H9 (cell line): ENCODE measurements around the gene MB21D2. TPM values are rescaled to one million over a fixed set of nuclear protein-coding genes. Genes with fewer than 3 reads are reported as not detected.
A peak's percentile ranks its signal among the peaks of the same experiment; 100 is the strongest.

Source experiments
- DNase-seq: peaks from one replicate; pipeline ENCODE4 v3.0.0-alpha.2; 2017
- H2AFZ ChIP-seq: one replicate; pipeline ENCODE4 v1.6.1; 2013; ENCODE audit warnings: mild to moderate bottlenecking, low read length, control low read depth, moderate library complexity
- H2AK5ac ChIP-seq: 2 replicates; pipeline ENCODE4 v1.6.1; 2013; ENCODE audit warnings: low read length, control low read depth, mixed read lengths; ENCODE audit not compliant: insufficient read length
- H2BK120ac ChIP-seq: one replicate; pipeline ENCODE4 v1.6.1; 2013; ENCODE audit warnings: low read depth, mild to moderate bottlenecking, low read length, control low read depth, inconsistent platforms; ENCODE audit not compliant: poor library complexity, severe bottlenecking
- H2BK12ac ChIP-seq: 2 replicates; pipeline ENCODE4 v1.6.1; 2013; ENCODE audit warnings: low read length, control low read depth, mixed read lengths, low read depth; ENCODE audit not compliant: insufficient read length
- H2BK15ac ChIP-seq: 2 replicates; pipeline ENCODE4 v1.6.1; 2013; ENCODE audit warnings: low read depth, low read length, control low read depth
- H2BK20ac ChIP-seq: one replicate; pipeline ENCODE4 v1.6.1; 2013; ENCODE audit warnings: low read depth, mild to moderate bottlenecking, low read length, control low read depth, inconsistent platforms; ENCODE audit not compliant: poor library complexity, severe bottlenecking
- H2BK5ac ChIP-seq: 2 replicates; pipeline ENCODE4 v1.6.1; 2013; ENCODE audit warnings: low read length, control low read depth, mixed read lengths; ENCODE audit not compliant: insufficient read length
- H3K14ac ChIP-seq: 2 replicates; pipeline ENCODE4 v1.6.1; 2013; ENCODE audit warnings: low read length, control low read depth; ENCODE audit not compliant: insufficient read depth
- H3K18ac ChIP-seq: 2 replicates; pipeline ENCODE4 v1.6.1; 2013; ENCODE audit warnings: low read depth, mild to moderate bottlenecking, mixed read lengths, low read length, control low read depth; ENCODE audit not compliant: insufficient read length
- H3K23ac ChIP-seq: 2 replicates; pipeline ENCODE4 v1.6.1; 2013; ENCODE audit warnings: low read length, control low read depth, mixed read lengths, low read depth; ENCODE audit not compliant: insufficient read length
- H3K23me2 ChIP-seq: 2 replicates; pipeline ENCODE4 v1.6.1; 2013; ENCODE audit warnings: low read depth, mild to moderate bottlenecking, mixed read lengths, low read length, control low read depth; ENCODE audit not compliant: insufficient read length, poor library complexity, severe bottlenecking
- H3K27ac ChIP-seq: 2 replicates; pipeline ENCODE4 v1.5.1; 2013; ENCODE audit warnings: low read length, control low read depth, mixed read lengths, low read depth; ENCODE audit not compliant: insufficient read length
- H3K27me3 ChIP-seq: 2 replicates; pipeline ENCODE4 v1.6.1; 2013; ENCODE audit warnings: low read length, control low read depth, inconsistent platforms; ENCODE audit not compliant: insufficient read depth
- H3K4ac ChIP-seq: 2 replicates; pipeline ENCODE4 v1.6.1; 2013; ENCODE audit warnings: low read depth, mild to moderate bottlenecking, control low read depth, inconsistent platforms, low read length, moderate library complexity
- H3K4me1 ChIP-seq: 2 replicates; pipeline ENCODE4 v1.6.1; 2013; ENCODE audit warnings: low read length, control low read depth, inconsistent platforms; ENCODE audit not compliant: insufficient read depth
- H3K4me2 ChIP-seq: 2 replicates; pipeline ENCODE4 v1.6.1; 2013; ENCODE audit warnings: low read length, control low read depth, mixed read lengths; ENCODE audit not compliant: insufficient read length, insufficient read depth
- H3K56ac ChIP-seq: 2 replicates; pipeline ENCODE4 v1.6.1; 2013; ENCODE audit warnings: low read depth, mild to moderate bottlenecking, mixed read lengths, low read length, control low read depth; ENCODE audit not compliant: insufficient read length
- H3K79me1 ChIP-seq: 2 replicates; pipeline ENCODE4 v1.6.1; 2013; ENCODE audit warnings: low read depth, mild to moderate bottlenecking, moderate library complexity, low read length, control low read depth, inconsistent platforms; ENCODE audit not compliant: insufficient read depth, poor library complexity, severe bottlenecking
- H3K79me2 ChIP-seq: 2 replicates; pipeline ENCODE4 v1.6.1; 2013; ENCODE audit warnings: low read length, control low read depth, inconsistent platforms; ENCODE audit not compliant: insufficient read depth
- H3K9ac ChIP-seq: 2 replicates; pipeline ENCODE4 v1.6.1; 2013; ENCODE audit warnings: low read length, control low read depth, mixed read lengths; ENCODE audit not compliant: insufficient read length; ENCODE audit errors: extremely low read depth
- H3K9me3 ChIP-seq: one replicate; pipeline ENCODE4 v1.6.1; 2013; ENCODE audit warnings: low read depth, low read length, inconsistent platforms; ENCODE audit not compliant: control insufficient read depth
- H3T11ph ChIP-seq: one replicate; pipeline ENCODE4 v1.6.1; 2013; ENCODE audit warnings: mild to moderate bottlenecking, low read length, control low read depth, inconsistent platforms
- H4K20me1 ChIP-seq: one replicate; pipeline ENCODE4 v1.6.1; 2013; ENCODE audit not compliant: control insufficient read depth, insufficient read length, insufficient read depth
- H4K5ac ChIP-seq: 2 replicates; pipeline ENCODE4 v1.6.1; 2013; ENCODE audit warnings: low read depth, mild to moderate bottlenecking, mixed read lengths, low read length, control low read depth; ENCODE audit not compliant: insufficient read length
- H4K8ac ChIP-seq: replicated peaks from 2 replicates; pipeline ENCODE4 v1.6.1; 2013; ENCODE audit warnings: low read length, control low read depth, mixed read lengths, low read depth; ENCODE audit not compliant: insufficient read length
- H4K91ac ChIP-seq: 2 replicates; pipeline ENCODE4 v1.6.1; 2013; ENCODE audit warnings: low read depth, mild to moderate bottlenecking, moderate library complexity, mixed read lengths, low read length, control low read depth; ENCODE audit not compliant: insufficient read length
- H3K27ac Mint-ChIP-seq, 3 experiments: 2 replicates in 2 of 3; 3 replicates in 1 of 3; pipeline ENCODE4 v1.8.0; 2020 to 2021; ENCODE audit warnings: mixed read lengths in 3 of 3, mild to moderate bottlenecking in 1 of 3, moderate library complexity in 1 of 3
- H3K27me3 Mint-ChIP-seq: 2 replicates; pipeline ENCODE4 v1.8.0; 2021; ENCODE audit warnings: low read depth, mild to moderate bottlenecking, moderate library complexity, mixed read lengths
- H3K36me3 Mint-ChIP-seq, 3 experiments: 2 replicates in 2 of 3; 3 replicates in 1 of 3; pipeline ENCODE4 v1.8.0; 2020 to 2021; ENCODE audit warnings: low read depth in 3 of 3, mixed read lengths in 3 of 3; ENCODE audit not compliant: insufficient read depth in 1 of 3
- H3K4me1 Mint-ChIP-seq, 2 experiments: 2 replicates each; pipeline ENCODE4 v1.8.0; 2020; ENCODE audit warnings: mixed read lengths in 2 of 2
- H3K4me3 Mint-ChIP-seq, 2 experiments: 2 replicates in 1 of 2; 3 replicates in 1 of 2; pipeline ENCODE4 v1.8.0; 2020 to 2021; ENCODE audit warnings: mild to moderate bottlenecking in 2 of 2, mixed read lengths in 2 of 2, moderate library complexity in 1 of 2
- H3K9me3 Mint-ChIP-seq, 2 experiments: 2 replicates in 1 of 2; 3 replicates in 1 of 2; pipeline ENCODE4 v1.8.0; 2020; ENCODE audit warnings: mild to moderate bottlenecking in 2 of 2, mixed read lengths in 2 of 2, moderate library complexity in 1 of 2
- CTCF ChIP-seq: fragments of 200-600 bp; sonication (generic); conservative IDR thresholded peaks from 3 replicates; pipeline ENCODE4 v1.8.0; 2021; ENCODE audit warnings: antibody characterized with exemption, mild to moderate bottlenecking
- WGBS: extraction: QIAGEN DNeasy Blood & Tissue Kit; methylation state at CpG from one replicate; pipeline ENCODE4 v1.1.7; 2013; ENCODE audit warnings: missing lambda C conversion rate, low lambda C conversion rate, mixed read lengths; ENCODE audit not compliant: insufficient read length; ENCODE audit errors: extremely low coverage; 5-methylcytosine and 5-hydroxymethylcytosine counted together
- total RNA-seq: library from RNA; stranded (reverse); gene quantifications from 2 replicates; pipeline ENCODE4 v1.2.1, GENCODE V29; 2021

MB21D2 gene
- total RNA-seq, 1 experiment from 2014 or later, result 19.1 TPM

- Histone ChIP-seq H3K4me2 (no peak overlapping the region), H2BK15ac (no peak overlapping the region), H2BK120ac (no peak overlapping the region), H3K79me2 (peaks cover 14% of the 10 kb centered on the region; the same call in 1 of the 2 replicates), H2AFZ (no peak overlapping the region), H4K8ac (no peak overlapping the region), H3K9ac (peak overlapping the region; percentile 13), H4K20me1 (no peaks in the 10 kb centered on the region), H3K79me1 (peaks cover 3% of the 10 kb centered on the region), H4K5ac (no peak overlapping the region), H2BK5ac (no peak overlapping the region), H2BK12ac (no peak overlapping the region), H3K56ac (no peak overlapping the region), H3K23me2 (no peaks in the 10 kb centered on the region), H3K27ac (no peak overlapping the region), H2AK5ac (no peak overlapping the region), H3K4me1 (peaks cover 5% of the 10 kb centered on the region), H3K9me3 (no peaks in the 10 kb centered on the region), H4K91ac (no peak overlapping the region), H3K27me3 (no peaks in the 10 kb centered on the region), H3K18ac (no peak overlapping the region), H3K14ac (no peak overlapping the region), H3K4ac (no peak overlapping the region), H2BK20ac (no peak overlapping the region), H3T11ph (no peak overlapping the region), H3K23ac (no peak overlapping the region)
- Mint-ChIP-seq H3K9me3 (no peaks in the 10 kb centered on the region; a peak in 1 of 5 replicates), H3K36me3 (no peaks in the 10 kb centered on the region; a peak in 1 of 7 replicates), H3K27ac (peak overlapping the region; percentile 68 to 82 (median 73); a peak in 3 of 7 replicates), H3K27me3 (no peaks in the 10 kb centered on the region), H3K4me1 (peaks cover 41 to 43% of the 10 kb centered on the region in 2 experiments), H3K4me3 (no peak overlapping the region)
- no CpG with 5 or more reads among the region's 8 CpGs for WGBS
- TF ChIP-seq CTCF, result no peak
- no peak for DNase-seq
These were observed 32.6 kb downstream of the MB21D2 start for GRCh38 chr3:192884777-192885773.
